Astrocyte (in vitro differentiated cells and primary cell): ENCODE data around the gene CNTRL.

Experiments
- EZH2 ChIP-seq: IDR thresholded peaks from 2 replicates; pipeline ENCODE4 v1.6.1; 2012; ENCODE audit warnings: mild to moderate bottlenecking, low read length, inconsistent platforms; ENCODE audit not compliant: insufficient read depth
- TF ChIP-seq, protein P1 (sequence below): IDR thresholded peaks from 2 replicates; pipeline ENCODE4 v1.5.1; 2011; ENCODE audit warnings: low read depth, mild to moderate bottlenecking, inconsistent platforms, low read length, moderate library complexity; ENCODE audit not compliant: insufficient read depth

DNA sequence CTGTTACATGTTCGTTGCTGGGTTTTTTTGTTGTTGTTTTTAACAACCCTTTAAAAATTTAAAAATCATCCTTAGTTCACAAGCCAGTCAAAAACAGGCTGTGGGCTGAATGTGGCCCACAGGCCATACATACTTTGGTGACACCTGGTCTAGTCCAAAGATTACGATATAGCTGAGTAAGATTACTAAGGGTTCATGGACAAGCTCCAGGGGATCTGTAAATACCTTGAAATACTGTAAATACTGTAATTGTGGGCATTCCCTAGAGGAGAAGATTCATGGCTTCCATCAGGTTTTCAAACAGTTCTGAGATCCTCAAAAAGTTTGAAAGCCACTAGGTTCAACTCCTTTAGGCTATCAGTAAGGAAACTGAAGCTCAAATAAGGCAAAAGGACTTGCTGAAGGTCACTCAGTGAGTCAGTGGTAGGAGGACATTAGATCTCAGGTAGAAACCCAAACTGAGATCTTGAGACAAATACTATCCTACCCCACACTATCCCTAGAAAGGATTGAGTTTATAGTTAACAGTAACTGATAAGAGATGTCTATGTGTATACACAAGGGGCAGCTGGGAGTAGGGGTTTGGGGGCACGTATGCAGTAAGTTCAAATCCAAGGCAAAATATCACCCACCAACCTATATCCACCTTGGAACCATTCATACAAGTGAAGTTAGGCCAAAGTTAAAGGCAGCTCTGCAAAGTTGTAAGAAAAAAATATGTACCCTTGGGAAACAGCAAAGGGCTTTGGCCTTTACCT lies 109.1 kb downstream of the CNTRL start:
- TF ChIP-seq, protein P1, sequence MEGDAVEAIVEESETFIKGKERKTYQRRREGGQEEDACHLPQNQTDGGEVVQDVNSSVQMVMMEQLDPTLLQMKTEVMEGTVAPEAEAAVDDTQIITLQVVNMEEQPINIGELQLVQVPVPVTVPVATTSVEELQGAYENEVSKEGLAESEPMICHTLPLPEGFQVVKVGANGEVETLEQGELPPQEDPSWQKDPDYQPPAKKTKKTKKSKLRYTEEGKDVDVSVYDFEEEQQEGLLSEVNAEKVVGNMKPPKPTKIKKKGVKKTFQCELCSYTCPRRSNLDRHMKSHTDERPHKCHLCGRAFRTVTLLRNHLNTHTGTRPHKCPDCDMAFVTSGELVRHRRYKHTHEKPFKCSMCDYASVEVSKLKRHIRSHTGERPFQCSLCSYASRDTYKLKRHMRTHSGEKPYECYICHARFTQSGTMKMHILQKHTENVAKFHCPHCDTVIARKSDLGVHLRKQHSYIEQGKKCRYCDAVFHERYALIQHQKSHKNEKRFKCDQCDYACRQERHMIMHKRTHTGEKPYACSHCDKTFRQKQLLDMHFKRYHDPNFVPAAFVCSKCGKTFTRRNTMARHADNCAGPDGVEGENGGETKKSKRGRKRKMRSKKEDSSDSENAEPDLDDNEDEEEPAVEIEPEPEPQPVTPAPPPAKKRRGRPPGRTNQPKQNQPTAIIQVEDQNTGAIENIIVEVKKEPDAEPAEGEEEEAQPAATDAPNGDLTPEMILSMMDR, result no peak
- TF ChIP-seq EZH2, result no peak
